HG03175 (cell line): ENCODE measurements around the gene TEPSIN.

Experiments
- ATAC-seq: cut with Tn5 transposase; IDR thresholded peaks from one replicate; pipeline ENCODE4 v1.9.1; 2021; ENCODE audit warnings: mild to moderate bottlenecking, moderate library complexity; ENCODE audit not compliant: unreplicated experiment

The TEPSIN gene

GRCh38 chr17:81189016-81189415 is 49.8 kb downstream of the TEPSIN start:
- no peak for ATAC-seq

GRCh38 chr17:81188491-81188840 is 50.4 kb downstream of the TEPSIN start:
- no peak for ATAC-seq

- no peak for ATAC-seq
These were observed 51.0 kb downstream of the TEPSIN start for GRCh38 chr17:81187586-81188490.

- ATAC-seq: no peak
These were observed 51.7 kb downstream of the TEPSIN start for GRCh38 chr17:81187120-81187519.

- ATAC-seq: no peak
These were observed 52.7 kb downstream of the TEPSIN start for GRCh38 chr17:81186203-81186602.

GRCh38 chr17:81184555-81184954 is 54.3 kb downstream of the TEPSIN start:
- ATAC-seq: no peak

- ATAC-seq: no peak
These were observed 55.0 kb downstream of the TEPSIN start for GRCh38 chr17:81183807-81184206.

- ATAC-seq: no peak
These were observed 55.5 kb downstream of the TEPSIN start for GRCh38 chr17:81183316-81183715.

- no peak for ATAC-seq
These were observed 56.3 kb downstream of the TEPSIN start for GRCh38 chr17:81182596-81182995.

GRCh38 chr17:81181811-81182185 is 57.1 kb downstream of the TEPSIN start:
- ATAC-seq: no peak

- no peak for ATAC-seq
These were observed 57.7 kb downstream of the TEPSIN start for GRCh38 chr17:81180836-81181810.

- no peak for ATAC-seq
These were observed 59.0 kb downstream of the TEPSIN start for GRCh38 chr17:81179861-81180260.

- no peak for ATAC-seq
These were observed 59.6 kb downstream of the TEPSIN start for GRCh38 chr17:81179220-81179619.
